B cell (primary cell): ENCODE results near the gene LYRM1. TPM values are rescaled to one million over a fixed set of nuclear protein-coding genes. Genes with fewer than 3 reads are reported as not detected.
"Not testable (repeated sequence)": the region's sequence is repeated elsewhere in the genome, so short reads cannot be mapped to it uniquely, and the experiment has no call there.

Experiments
- ATAC-seq: fragments of 200-7000 bp; cut with Tn5 transposase; one replicate; pipeline ENCODE4 v1.10.0; 2021; ENCODE audit warnings: low read depth, mild to moderate bottlenecking, moderate number of reproducible peaks, moderate library complexity
- CTCF ChIA-PET: fragments of 350-600 bp; sonication (Branson Sonifier 250); formaldehyde crosslinking; loops from one replicate; lab custom pipeline; 2021; ENCODE audit warnings: antibody characterized with exemption, inconsistent platforms; lab: Charles Lee
- POLR2A ChIA-PET: fragments of 350-600 bp; sonication (Branson Sonifier 250); formaldehyde crosslinking; loops from one replicate; lab custom pipeline; 2021; ENCODE audit warnings: antibody characterized with exemption; lab: Charles Lee
- DNase-seq: peaks from one replicate; pipeline ENCODE4 v3.0.0; 2013
- H2AFZ ChIP-seq: 2 replicates; pipeline ENCODE4 v1.6.1; 2012; ENCODE audit warnings: mild to moderate bottlenecking, low read depth, low read length; ENCODE audit not compliant: insufficient read depth, poor library complexity, severe bottlenecking
- H3K27ac ChIP-seq, 2 donors: 1 replicate in 1 of 2; 2 replicates in 1 of 2; pipeline ENCODE4 v1.5.1; 2012 to 2013; ENCODE audit warnings: low read length in 2 of 2, mild to moderate bottlenecking in 2 of 2, moderate library complexity in 1 of 2
- H3K27me3 ChIP-seq, 4 experiments: fragments of 200-600 bp in 1 of 4; sonication (generic) in 1 of 4; replicated peaks in 1 of 4; 1 replicate in 2 of 4; 2 replicates in 2 of 4; pipeline versions ENCODE4 v1.6.1 to v1.7.0; 2013 to 2016; ENCODE audit warnings: low read length in 3 of 4, mild to moderate bottlenecking in 2 of 4, mixed read lengths in 1 of 4, moderate library complexity in 1 of 4; ENCODE audit not compliant: insufficient read depth in 4 of 4, control insufficient read depth in 3 of 4; ENCODE audit errors: control extremely low read depth in 1 of 4
- H3K36me3 ChIP-seq, 2 experiments: replicated peaks in 1 of 2; 1 replicate in 1 of 2; 2 replicates in 1 of 2; pipeline versions ENCODE4 v1.6.1 to v1.7.1; 2013; ENCODE audit warnings: low read length in 1 of 2; ENCODE audit not compliant: insufficient read depth in 2 of 2, control insufficient read depth in 1 of 2; ENCODE audit errors: control extremely low read depth in 1 of 2, extremely low read depth in 1 of 2
- H3K4me1 ChIP-seq, 2 donors: fragments of 200-600 bp in 1 of 2; sonication (generic) in 1 of 2; 1 replicate in 1 of 2; 2 replicates in 1 of 2; pipeline versions ENCODE4 v1.5.1 to v1.6.1; 2013 to 2017; ENCODE audit warnings: low read length in 2 of 2; ENCODE audit not compliant: control insufficient read depth in 2 of 2, insufficient read depth in 2 of 2
- H3K4me2 ChIP-seq: replicated peaks from 2 replicates; pipeline ENCODE3; 2012; ENCODE audit warnings: mild to moderate bottlenecking, low read depth, low read length; ENCODE audit not compliant: poor library complexity, severe bottlenecking
- H3K4me3 ChIP-seq, 5 experiments: fragments of 200-600 bp in 1 of 5; sonication (generic) in 1 of 5; 1 replicate in 3 of 5; 2 replicates in 2 of 5; pipeline versions ENCODE4 v1.5.1 to v1.7.0; 2011 to 2016; ENCODE audit warnings: low read length in 4 of 5, mild to moderate bottlenecking in 4 of 5, low read depth in 2 of 5, control low read depth in 1 of 5, moderate library complexity in 1 of 5; ENCODE audit not compliant: insufficient read depth in 1 of 5; ENCODE audit errors: control extremely low read depth in 1 of 5, extremely low read depth in 1 of 5
- H3K79me2 ChIP-seq: fragments of 200-600 bp; sonication (generic); one replicate; pipeline ENCODE4 v1.6.0; 2016; ENCODE audit warnings: low read length; ENCODE audit not compliant: control insufficient read depth, insufficient read depth
- H3K9ac ChIP-seq: fragments of 200-600 bp; sonication (generic); 2 replicates; pipeline ENCODE4 v1.6.1; 2017; ENCODE audit warnings: mild to moderate bottlenecking, low read length, moderate library complexity
- H3K9me3 ChIP-seq, 3 donors: one replicate each; pipeline versions ENCODE4 v1.6.1 to v1.7.1; 2013; ENCODE audit warnings: low read length in 2 of 3; ENCODE audit not compliant: control insufficient read depth in 2 of 3, insufficient read depth in 1 of 3; ENCODE audit errors: control extremely low read depth in 1 of 3
- H4K20me1 ChIP-seq: 2 replicates; pipeline ENCODE4 v1.6.0; 2012; ENCODE audit warnings: mild to moderate bottlenecking, low read length; ENCODE audit not compliant: insufficient read depth, control insufficient read depth, poor library complexity, severe bottlenecking
- H3K27ac Mint-ChIP-seq: one replicate; pipeline ENCODE4 v1.8.0; 2021; ENCODE audit warnings: mixed read lengths
- H3K27me3 Mint-ChIP-seq: one replicate; pipeline ENCODE4 v1.8.0; 2021; ENCODE audit warnings: mixed read lengths
- H3K4me1 Mint-ChIP-seq: one replicate; pipeline ENCODE4 v1.8.0; 2021; ENCODE audit warnings: mixed read lengths
- H3K4me3 Mint-ChIP-seq: one replicate; pipeline ENCODE4 v1.8.0; 2021; ENCODE audit warnings: mixed read lengths
- H3K9me3 Mint-ChIP-seq: one replicate; pipeline ENCODE4 v1.8.0; 2022; ENCODE audit warnings: mixed read lengths; ENCODE audit not compliant: insufficient read depth
- CTCF ChIP-seq: fragments of 200-600 bp; IDR thresholded peaks from one replicate; pipeline ENCODE4 v1.8.0; 2022; ENCODE audit warnings: antibody characterized with exemption, mild to moderate bottlenecking
- EZH2 ChIP-seq: IDR thresholded peaks from 2 replicates; pipeline ENCODE4 v1.6.1; 2012; ENCODE audit warnings: borderline replicate concordance, low read depth, mild to moderate bottlenecking, moderate library complexity, low read length; ENCODE audit not compliant: insufficient read depth, poor library complexity, severe bottlenecking
- WGBS: methylation state at CpG from one replicate; pipeline ENCODE4 v1.1.5; 2013; ENCODE audit warnings: missing lambda C conversion rate; ENCODE audit not compliant: insufficient coverage; 5-methylcytosine and 5-hydroxymethylcytosine counted together
- intact Hi-C: fragments of 100-400 bp; cut with micrococcal nuclease; formaldehyde crosslinking; loops from one replicate; pipeline ENCODE4 v1.10.0; 2022
- polyA plus RNA-seq: library from polyadenylated mRNA; depleted of rRNA; stranded (reverse); fragments of >200 nt; gene quantifications from 2 replicates; pipeline ENCODE4 v1.2.3, GENCODE V29; 2012
- total RNA-seq, 2 donors: library from RNA; stranded (reverse); fragments of 120-200 nt in 1 of 2; gene quantifications; 1 replicate in 1 of 2; 2 replicates in 1 of 2; pipeline versions ENCODE4 v1.2.3 to v1.2.4, GENCODE V29; 2013 to 2022

Gene LYRM1
- total and polyA plus RNA-seq, 2 donors (not counting 1 experiment from before 2014, with no cell fraction given) = 20.0 to 21.8 TPM

GRCh38 chr16:20859699-20860098 lies 40.9 kb upstream of the LYRM1 start:
- no peaks in the 10 kb centered on the region for H3K4me1 ChIP-seq
- H3K4me3 ChIP-seq = no peak overlapping the region
- no peak for DNase-seq
- no peaks in the 10 kb centered on the region for H3K9me3 ChIP-seq
- H3K4me2 ChIP-seq = no peak overlapping the region
- H3K4me1 Mint-ChIP-seq = peaks cover 10% of the 10 kb centered on the region
- no peaks in the 10 kb centered on the region for H3K27me3 ChIP-seq
- H3K27me3 Mint-ChIP-seq = no peaks in the 10 kb centered on the region
- CTCF ChIA-PET = interaction anchor here (1.0 kb wide), 1 partner anchor 12 kb away, joined by 3 read pairs; no protein-coding TSS in a partner anchor
- intact Hi-C loops = loop anchor here (10.0 kb wide), 1 partner anchor 695 kb away; no protein-coding TSS in a partner anchor
- no peaks in the 10 kb centered on the region for H3K9me3 Mint-ChIP-seq
- H3K9ac ChIP-seq = no peak overlapping the region
- H4K20me1 ChIP-seq = no peaks in the 10 kb centered on the region
- H3K27ac ChIP-seq = no peak overlapping the region
- H3K79me2 ChIP-seq = peaks cover 15% of the 10 kb centered on the region
- H3K36me3 ChIP-seq = peaks cover 9 to 11% of the 10 kb centered on the region in 2 experiments
- TF ChIP-seq EZH2 (no peak), CTCF (no peak)
- no peak for ATAC-seq
- H2AFZ ChIP-seq = no peak overlapping the region
- WGBS = 100% methylated on average over 4 of the region's 4 CpGs
- H3K4me3 Mint-ChIP-seq = no peak overlapping the region
- no peak overlapping the region for H3K27ac Mint-ChIP-seq
- POLR2A ChIA-PET = no interaction called here

- no peak overlapping the region for H3K27ac ChIP-seq
- Mint-ChIP-seq H3K27ac (no peak overlapping the region), H3K4me3 (no peak overlapping the region), H3K27me3 (no peaks in the 10 kb centered on the region), H3K4me1 (peaks cover 10% of the 10 kb centered on the region), H3K9me3 (no peaks in the 10 kb centered on the region)
- no peaks in the 10 kb centered on the region for H3K9me3 ChIP-seq
- no peak overlapping the region for H3K4me3 ChIP-seq
- no peak overlapping the region for H2AFZ ChIP-seq
- DNase-seq = no peak
- peaks cover 21% of the 10 kb centered on the region for H3K79me2 ChIP-seq
- H3K4me2 ChIP-seq = no peak overlapping the region
- WGBS = 100% methylated on average over 1 of the region's 4 CpGs
- no peak for ATAC-seq
- peaks cover 9 to 11% of the 10 kb centered on the region in 2 experiments for H3K36me3 ChIP-seq
- no peak for TF ChIP-seq EZH2
- TF ChIP-seq CTCF = no peak
- ChIA-PET CTCF (interaction anchor here (0.9 to 1.0 kb wide), 2 partner anchors 11 to 12 kb away, joined by 3 read pairs; no protein-coding TSS in a partner anchor), POLR2A (no interaction called here)
- H3K4me1 ChIP-seq = no peaks in the 10 kb centered on the region
- H3K9ac ChIP-seq = no peak overlapping the region
- intact Hi-C loops = no loop called here
- H3K27me3 ChIP-seq = no peaks in the 10 kb centered on the region
- H4K20me1 ChIP-seq = no peaks in the 10 kb centered on the region
Measured at GRCh38 chr16:20860361-20860760, 40.2 kb upstream of the LYRM1 start.

- H3K4me3 ChIP-seq, H3K27me3 Mint-ChIP-seq, H3K27ac Mint-ChIP-seq, H3K27me3 ChIP-seq, H4K20me1 ChIP-seq, H3K9me3 Mint-ChIP-seq, POLR2A ChIA-PET, DNase-seq, H3K4me3 Mint-ChIP-seq, ATAC-seq, H3K4me2 ChIP-seq, H3K9ac ChIP-seq, H2AFZ ChIP-seq, H3K4me1 ChIP-seq, intact Hi-C loops, H3K9me3 ChIP-seq, H3K27ac ChIP-seq: not testable (repeated sequence)
- peaks cover 9 to 11% of the 10 kb centered on the region in 2 experiments for H3K36me3 ChIP-seq
- H3K4me1 Mint-ChIP-seq = peaks cover 10% of the 10 kb centered on the region
- 80% methylated on average over 1 of the region's 4 CpGs for WGBS
- H3K79me2 ChIP-seq = peaks cover 28% of the 10 kb centered on the region
- CTCF ChIA-PET = interaction anchor here (0.9 kb wide), 1 partner anchor 11 kb away, joined by 3 read pairs; no protein-coding TSS in a partner anchor
Measured at GRCh38 chr16:20860995-20861394, 39.6 kb upstream of the LYRM1 start.
